IMR-90 (cell line): ENCODE measurements around the gene NXN.

Experiments
- BHLHE40 ChIP-seq: fragments of 150-350 bp; IDR thresholded peaks from 2 replicates; pipeline ENCODE4 v1.6.1; 2016; ENCODE audit warnings: mild to moderate bottlenecking, low read depth, low read length
- CEBPB ChIP-seq: IDR thresholded peaks from 2 replicates; pipeline ENCODE4 v1.6.1; 2012; ENCODE audit warnings: low read depth, low read length, improper control_type of control experiment
- CHD1 ChIP-seq: IDR thresholded peaks from 2 replicates; pipeline ENCODE4 v1.6.1; 2012; ENCODE audit warnings: low read depth, low read length, improper control_type of control experiment
- FOS ChIP-seq: fragments of 150-350 bp; IDR thresholded peaks from 2 replicates; pipeline ENCODE4 v1.6.1; 2016; ENCODE audit warnings: low read depth, low read length
- MAZ ChIP-seq: IDR thresholded peaks from 2 replicates; pipeline ENCODE4 v1.6.1; 2012; ENCODE audit warnings: low read depth, mild to moderate bottlenecking, low read length, improper control_type of control experiment, moderate library complexity, borderline replicate concordance
- POLR2A ChIP-seq: IDR thresholded peaks from 2 replicates; pipeline ENCODE4 v1.6.1; 2012; ENCODE audit warnings: mild to moderate bottlenecking, low read depth, low read length
- RAD21 ChIP-seq: IDR thresholded peaks from 2 replicates; pipeline ENCODE4 v1.6.1; 2012; ENCODE audit warnings: low read length, improper control_type of control experiment
- TF ChIP-seq, protein P1 (sequence below): conservative IDR thresholded peaks from 2 replicates; pipeline ENCODE4 v1.5.1; 2012; ENCODE audit warnings: mild to moderate bottlenecking, low read depth, low read length, improper control_type of control experiment

DNA sequence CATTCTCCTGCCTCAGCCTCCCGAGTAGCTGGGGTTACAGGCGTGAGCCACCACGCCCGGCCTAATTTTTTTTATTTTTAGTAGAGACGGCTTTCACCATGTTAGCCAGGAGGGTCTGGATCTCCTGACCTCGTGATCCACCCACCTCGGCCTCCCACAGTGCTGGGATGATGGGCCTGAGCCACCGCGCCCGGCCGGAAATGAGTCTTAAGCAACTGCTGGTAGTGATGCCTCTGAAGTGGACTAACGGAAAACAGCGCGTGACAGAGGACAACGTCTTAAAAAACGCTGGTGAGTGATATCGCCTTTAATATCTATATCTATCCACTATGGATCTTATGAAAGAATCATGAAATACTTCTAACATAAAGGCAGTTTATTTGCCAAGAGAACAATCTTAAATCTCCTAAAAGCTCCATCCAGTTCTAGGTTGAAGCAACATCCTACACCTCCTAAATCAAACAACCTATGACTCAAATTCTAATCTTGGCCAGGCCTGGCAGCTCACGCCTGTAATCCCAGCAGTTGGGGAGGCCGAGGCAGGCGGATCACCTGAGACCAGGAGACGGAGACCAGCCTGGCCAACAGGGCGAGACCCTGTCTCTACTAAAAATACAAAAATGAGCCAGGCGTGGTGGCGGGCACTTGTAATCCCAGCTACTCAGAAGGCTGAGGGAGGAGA lies 69.8 kb downstream of the NXN start:
- TF ChIP-seq POLR2A, result no peak
- TF ChIP-seq, protein P1, sequence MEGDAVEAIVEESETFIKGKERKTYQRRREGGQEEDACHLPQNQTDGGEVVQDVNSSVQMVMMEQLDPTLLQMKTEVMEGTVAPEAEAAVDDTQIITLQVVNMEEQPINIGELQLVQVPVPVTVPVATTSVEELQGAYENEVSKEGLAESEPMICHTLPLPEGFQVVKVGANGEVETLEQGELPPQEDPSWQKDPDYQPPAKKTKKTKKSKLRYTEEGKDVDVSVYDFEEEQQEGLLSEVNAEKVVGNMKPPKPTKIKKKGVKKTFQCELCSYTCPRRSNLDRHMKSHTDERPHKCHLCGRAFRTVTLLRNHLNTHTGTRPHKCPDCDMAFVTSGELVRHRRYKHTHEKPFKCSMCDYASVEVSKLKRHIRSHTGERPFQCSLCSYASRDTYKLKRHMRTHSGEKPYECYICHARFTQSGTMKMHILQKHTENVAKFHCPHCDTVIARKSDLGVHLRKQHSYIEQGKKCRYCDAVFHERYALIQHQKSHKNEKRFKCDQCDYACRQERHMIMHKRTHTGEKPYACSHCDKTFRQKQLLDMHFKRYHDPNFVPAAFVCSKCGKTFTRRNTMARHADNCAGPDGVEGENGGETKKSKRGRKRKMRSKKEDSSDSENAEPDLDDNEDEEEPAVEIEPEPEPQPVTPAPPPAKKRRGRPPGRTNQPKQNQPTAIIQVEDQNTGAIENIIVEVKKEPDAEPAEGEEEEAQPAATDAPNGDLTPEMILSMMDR, result no peak
- TF ChIP-seq FOS, result no peak
- TF ChIP-seq CEBPB, result no peak
- no peak for TF ChIP-seq BHLHE40
- no peak for TF ChIP-seq CHD1
- TF ChIP-seq MAZ, result no peak
- no peak for TF ChIP-seq RAD21
